Islet precursor cell (in vitro differentiated cells): ENCODE data around the gene TNFRSF19.
A peak's percentile ranks its signal among the peaks of the same experiment; 100 is the strongest.

Source experiments
- DNase-seq: peaks from one replicate; pipeline ENCODE4 v3.0.0-alpha.2; 2018

Gene TNFRSF19

GRCh38 chr13:23608701-23609413 lies 38.6 kb downstream of the TNFRSF19 start:
- no peak for DNase-seq

DNA sequence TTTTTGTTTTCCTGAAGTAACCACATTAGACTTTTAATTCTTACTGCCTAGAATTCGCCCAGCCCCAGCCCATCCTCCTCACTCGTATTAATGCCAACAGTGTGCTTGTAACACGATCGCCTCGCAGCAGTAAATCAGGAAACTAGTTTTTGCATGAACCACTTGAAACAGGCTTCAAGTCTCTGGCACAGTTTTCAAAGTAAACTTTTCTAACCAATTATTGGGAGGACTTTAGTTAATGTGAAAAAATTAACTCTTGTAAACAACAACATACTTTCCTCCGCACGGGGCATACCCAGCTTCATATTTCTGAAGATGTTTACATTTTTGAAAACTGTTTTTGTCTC lies 39.2 kb downstream of the TNFRSF19 start:
- DNase-seq: no peak

GRCh38 chr13:23609874-23610576 lies 39.8 kb downstream of the TNFRSF19 start:
- DNase-seq: no peak

- no peak for DNase-seq
Observed at GRCh38 chr13:23610966-23611491, 40.8 kb downstream of the TNFRSF19 start.

- DNase-seq: no peak
Observed at GRCh38 chr13:23612182-23612581, 42.0 kb downstream of the TNFRSF19 start.

DNA sequence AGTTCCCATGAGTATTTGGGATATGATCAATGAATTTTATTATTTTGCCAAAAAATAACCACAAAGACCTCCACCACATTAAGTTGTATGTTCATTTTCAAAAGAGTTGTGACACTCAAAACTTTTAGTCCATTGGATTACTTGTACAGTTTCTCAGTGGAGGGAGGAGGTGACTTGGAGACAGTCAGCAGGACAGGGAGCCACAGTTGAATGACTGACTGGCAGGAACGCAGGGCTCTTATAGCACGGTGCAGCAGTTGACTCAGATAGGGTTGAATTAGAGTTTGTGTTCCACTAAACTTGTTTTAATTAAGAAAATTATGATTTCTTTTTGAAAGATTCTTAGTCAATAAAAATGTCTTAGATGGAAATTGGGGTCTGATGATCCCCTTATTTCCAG lies 42.5 kb downstream of the TNFRSF19 start:
- DNase-seq: no peak

GRCh38 chr13:23613596-23613995 lies 43.4 kb downstream of the TNFRSF19 start:
- DNase-seq: no peak

- no peak for DNase-seq
Observed at GRCh38 chr13:23615395-23616081, 45.3 kb downstream of the TNFRSF19 start.

- no peak for DNase-seq
Observed at GRCh38 chr13:23616228-23616627, 46.0 kb downstream of the TNFRSF19 start.

GRCh38 chr13:23617551-23618024 lies 47.4 kb downstream of the TNFRSF19 start:
- DNase-seq: peak; percentile 78

GRCh38 chr13:23618341-23618740 lies 48.1 kb downstream of the TNFRSF19 start:
- DNase-seq: peak; percentile 86

GRCh38 chr13:23619068-23619855 lies 49.0 kb downstream of the TNFRSF19 start:
- DNase-seq: no peak

DNA sequence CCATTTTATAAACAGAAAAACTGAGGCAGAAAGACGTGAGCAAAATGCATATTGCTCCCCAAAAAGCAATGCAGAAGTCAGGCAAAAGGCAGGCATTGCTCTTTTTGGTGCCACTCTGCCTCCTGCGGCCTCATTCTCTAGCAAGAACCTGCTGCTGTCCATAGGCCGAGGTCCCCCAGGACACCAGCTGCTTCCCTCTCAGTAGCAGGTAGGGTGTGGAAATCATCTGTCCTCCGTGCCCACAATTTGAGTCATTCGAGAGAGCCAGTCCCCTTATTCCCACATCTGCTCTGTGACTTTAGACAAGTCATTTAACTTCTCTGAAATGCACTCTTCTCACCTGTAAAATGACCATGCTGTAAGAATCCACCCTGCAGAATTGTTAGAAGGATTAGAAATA lies 50.0 kb downstream of the TNFRSF19 start:
- DNase-seq: no peak

DNA sequence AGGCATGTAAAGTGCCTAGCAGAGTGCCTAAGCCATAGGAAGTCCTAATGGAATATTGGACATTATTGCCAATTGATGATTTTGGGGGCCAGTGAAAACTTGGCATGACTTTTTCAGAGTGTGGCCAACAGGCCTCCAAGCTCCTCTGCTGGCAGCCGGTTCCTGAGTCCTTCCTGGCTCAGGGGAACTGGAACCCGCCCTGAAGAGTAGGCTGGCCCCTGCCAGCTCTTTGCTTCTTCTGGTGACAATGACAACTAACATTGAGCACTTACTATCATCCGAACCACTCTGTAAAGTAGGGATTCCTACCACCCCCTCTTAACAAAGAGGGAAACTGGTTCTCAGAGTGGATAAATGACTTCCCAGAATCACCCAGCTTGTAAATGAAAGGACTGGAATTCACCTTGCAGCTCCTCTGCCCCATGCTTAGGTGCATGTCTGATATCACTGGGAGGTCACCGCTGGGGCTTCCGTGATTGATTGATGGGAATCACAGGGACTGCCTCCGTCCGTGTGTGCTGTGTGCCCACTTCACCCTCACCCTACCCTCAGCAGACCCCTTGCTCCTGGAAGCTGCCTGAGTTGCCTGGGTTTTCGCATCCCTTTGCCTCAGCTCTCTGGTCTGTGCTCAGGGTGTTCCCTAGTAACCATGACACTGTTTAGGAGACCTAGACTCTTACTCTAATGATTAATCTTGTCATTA lies 50.6 kb downstream of the TNFRSF19 start:
- peak; percentile 69 for DNase-seq

- DNase-seq: peak; percentile 95
Observed at GRCh38 chr13:23621316-23621645, 51.1 kb downstream of the TNFRSF19 start.

- DNase-seq: no peak
Observed at GRCh38 chr13:23622985-23623384, 52.8 kb downstream of the TNFRSF19 start.

GRCh38 chr13:23623394-23623793 lies 53.2 kb downstream of the TNFRSF19 start:
- DNase-seq: no peak

- DNase-seq: no peak
Observed at GRCh38 chr13:23626700-23627099, 56.5 kb downstream of the TNFRSF19 start.

- DNase-seq: no peak
Observed at GRCh38 chr13:23627410-23627809, 57.2 kb downstream of the TNFRSF19 start.

- no peak for DNase-seq
Observed at GRCh38 chr13:23628250-23628649, 58.0 kb downstream of the TNFRSF19 start.

DNA sequence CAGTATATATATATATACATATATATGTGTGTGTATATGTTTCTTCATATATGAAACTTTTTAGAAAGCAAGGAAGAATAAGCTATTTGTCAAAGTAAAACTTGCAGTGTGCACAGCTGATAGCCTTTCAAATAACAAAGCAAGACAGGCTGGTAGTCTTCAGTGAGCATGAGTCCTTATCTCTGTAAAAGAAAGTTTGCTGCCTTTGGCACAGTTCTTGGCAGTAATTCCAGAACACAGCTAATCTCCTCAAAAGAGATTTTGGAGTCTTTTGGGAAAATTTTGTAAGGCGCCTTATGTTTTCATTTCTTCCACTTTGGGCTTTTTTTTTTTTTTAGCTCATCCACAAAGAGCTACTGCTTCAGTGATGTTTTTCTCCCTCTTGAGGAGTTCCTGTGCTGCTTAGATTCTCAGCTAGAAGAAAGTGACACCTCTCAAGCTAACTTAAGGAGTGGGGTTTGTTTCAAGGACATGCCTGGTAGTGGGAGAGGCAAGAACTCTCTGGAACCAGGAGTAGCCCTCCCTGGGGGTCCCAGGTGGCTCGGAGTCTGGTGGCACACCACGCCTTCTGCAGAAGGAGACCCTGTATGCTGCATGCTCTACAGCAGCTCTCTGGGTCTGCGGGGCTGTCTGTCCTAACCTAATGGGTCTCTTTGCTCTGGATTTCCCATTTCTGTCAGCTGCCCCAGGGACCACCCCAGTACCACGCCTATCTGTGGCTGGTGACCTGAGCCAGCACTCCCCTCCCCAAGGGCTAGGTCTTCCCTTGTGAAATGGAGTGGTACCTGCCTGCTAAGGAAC lies 58.8 kb downstream of the TNFRSF19 start:
- no peak for DNase-seq
